Endodermal cell (in vitro differentiated cells): ENCODE measurements around the gene SLC48A1. TPM values are rescaled to one million over a fixed set of nuclear protein-coding genes. Genes with fewer than 3 reads are reported as not detected.

Source experiments
- DNase-seq: peaks from one replicate; pipeline ENCODE4 v3.0.0-alpha.2; 2017
- H3K27ac ChIP-seq: 2 replicates; pipeline ENCODE4 v1.5.1; 2013; ENCODE audit warnings: mild to moderate bottlenecking, low read depth, low read length, moderate library complexity
- H3K27me3 ChIP-seq: 2 replicates; pipeline ENCODE4 v1.6.1; 2013; ENCODE audit warnings: mild to moderate bottlenecking, low read length, moderate library complexity; ENCODE audit not compliant: insufficient read depth, control insufficient read depth, poor library complexity, severe bottlenecking
- H3K36me3 ChIP-seq: 2 replicates; pipeline ENCODE4 v1.7.0; 2013; ENCODE audit warnings: mild to moderate bottlenecking, low read length, moderate library complexity; ENCODE audit not compliant: control insufficient read depth, insufficient read depth
- H3K4me1 ChIP-seq: one replicate; pipeline ENCODE4 v1.7.0; 2013; ENCODE audit warnings: low read length; ENCODE audit not compliant: control insufficient read depth, insufficient read depth
- H3K4me3 ChIP-seq: 2 replicates; pipeline ENCODE4 v1.5.1; 2013; ENCODE audit warnings: mild to moderate bottlenecking, low read length, moderate library complexity
- H3K9ac ChIP-seq: 2 replicates; pipeline ENCODE4 v1.6.1; 2013; ENCODE audit warnings: mild to moderate bottlenecking, low read length, moderate library complexity; ENCODE audit not compliant: poor library complexity, severe bottlenecking; ENCODE audit errors: extremely low read depth
- H3K9me3 ChIP-seq: 2 replicates; pipeline ENCODE4 v1.6.1; 2013; ENCODE audit warnings: mild to moderate bottlenecking, low read length, moderate library complexity; ENCODE audit not compliant: control insufficient read depth
- H3K27ac Mint-ChIP-seq: 2 replicates; pipeline ENCODE4 v1.8.0; 2020; ENCODE audit warnings: mixed read lengths
- H3K27me3 Mint-ChIP-seq: 2 replicates; pipeline ENCODE4 v1.8.0; 2021; ENCODE audit warnings: mild to moderate bottlenecking, mixed read lengths; ENCODE audit not compliant: insufficient read depth
- H3K36me3 Mint-ChIP-seq: 2 replicates; pipeline ENCODE4 v1.8.0; 2020; ENCODE audit warnings: low read depth, mixed read lengths
- H3K4me1 Mint-ChIP-seq: 2 replicates; pipeline ENCODE4 v1.8.0; 2020; ENCODE audit warnings: mixed read lengths
- H3K4me3 Mint-ChIP-seq: 2 replicates; pipeline ENCODE4 v1.8.0; 2020; ENCODE audit warnings: mild to moderate bottlenecking, moderate library complexity, mixed read lengths
- H3K9me3 Mint-ChIP-seq: 2 replicates; pipeline ENCODE4 v1.8.0; 2020; ENCODE audit warnings: mild to moderate bottlenecking, mixed read lengths
- WGBS, 2 experiments: methylation state at CpG; one replicate each; pipeline versions ENCODE4 v1.1.5 to v1.1.7; 2013; ENCODE audit warnings: missing lambda C conversion rate in 2 of 2, mixed read lengths in 1 of 2; ENCODE audit not compliant: insufficient coverage in 1 of 2, insufficient read length in 1 of 2; 5-methylcytosine and 5-hydroxymethylcytosine counted together
- total RNA-seq, 2 donors: library from RNA; stranded (reverse); fragmentation: NEBNext Ultra II Directional in 1 of 2; extraction: Animal tissue kit (Norgen Biotek cat#: 25700) in 1 of 2; gene quantifications; 2 replicates in 1 of 2; 3 replicates in 1 of 2; pipeline ENCODE4 v1.2.1, GENCODE V29; 2021
- TF ChIP-seq, protein P1 (sequence below): fragments of 200-600 bp; sonication (generic); conservative IDR thresholded peaks from 2 replicates; pipeline ENCODE4 v1.5.0; 2021; ENCODE audit warnings: antibody characterized with exemption, mild to moderate bottlenecking

The SLC48A1 gene
- total RNA-seq, 2 donors from 2014 or later = 21.3 to 30.4 TPM

DNA sequence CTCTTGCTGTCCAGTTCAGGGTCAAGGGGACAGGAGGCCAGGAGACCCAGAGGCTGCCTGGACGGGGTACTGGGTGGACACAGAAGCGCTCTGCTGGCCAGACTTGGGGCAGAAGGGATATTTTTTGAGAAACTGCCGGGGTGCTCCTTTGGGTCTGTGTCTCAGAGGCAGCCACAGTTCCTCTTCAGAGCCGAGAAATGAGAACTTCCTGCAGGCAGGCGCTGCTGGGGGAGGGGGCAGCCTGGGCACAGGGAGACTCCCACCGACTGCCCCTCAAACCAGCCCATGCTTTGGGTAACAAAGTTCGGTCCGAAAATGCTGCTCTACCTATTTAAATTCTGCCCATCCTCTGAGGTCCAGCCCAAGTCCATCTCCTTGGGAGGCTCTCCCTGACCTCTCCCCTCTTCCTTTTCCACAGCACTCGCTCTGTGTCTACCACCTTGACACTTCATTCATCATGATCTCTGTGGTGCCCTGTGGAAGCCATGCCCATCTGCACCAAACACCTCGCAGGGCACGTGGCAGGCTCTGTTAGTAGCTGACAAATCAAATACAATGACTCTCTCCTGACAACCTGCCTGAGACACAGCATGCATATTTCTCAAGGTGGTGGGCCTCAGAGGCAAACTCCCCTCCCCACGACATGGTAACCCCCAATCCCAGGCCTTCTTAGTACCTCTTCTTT is 30.3 kb downstream of the SLC48A1 start:
- peaks cover 43% of the 10 kb centered on the region for H3K4me1 Mint-ChIP-seq
- H3K9ac ChIP-seq = no peak overlapping the region
- H3K4me3 ChIP-seq = no peak overlapping the region
- H3K27me3 ChIP-seq = no peaks in the 10 kb centered on the region
- no peaks in the 10 kb centered on the region for H3K9me3 ChIP-seq
- H3K36me3 ChIP-seq = peaks cover 64% of the 10 kb centered on the region
- no peaks in the 10 kb centered on the region for H3K9me3 Mint-ChIP-seq
- H3K4me1 ChIP-seq = peaks cover 14% of the 10 kb centered on the region
- no peak overlapping the region for H3K4me3 Mint-ChIP-seq
- peaks cover 32% of the 10 kb centered on the region for H3K36me3 Mint-ChIP-seq
- 91 to 97% methylated on average over 8 to 12 of the region's 12 CpGs for WGBS, 2 experiments
- TF ChIP-seq, protein P1, sequence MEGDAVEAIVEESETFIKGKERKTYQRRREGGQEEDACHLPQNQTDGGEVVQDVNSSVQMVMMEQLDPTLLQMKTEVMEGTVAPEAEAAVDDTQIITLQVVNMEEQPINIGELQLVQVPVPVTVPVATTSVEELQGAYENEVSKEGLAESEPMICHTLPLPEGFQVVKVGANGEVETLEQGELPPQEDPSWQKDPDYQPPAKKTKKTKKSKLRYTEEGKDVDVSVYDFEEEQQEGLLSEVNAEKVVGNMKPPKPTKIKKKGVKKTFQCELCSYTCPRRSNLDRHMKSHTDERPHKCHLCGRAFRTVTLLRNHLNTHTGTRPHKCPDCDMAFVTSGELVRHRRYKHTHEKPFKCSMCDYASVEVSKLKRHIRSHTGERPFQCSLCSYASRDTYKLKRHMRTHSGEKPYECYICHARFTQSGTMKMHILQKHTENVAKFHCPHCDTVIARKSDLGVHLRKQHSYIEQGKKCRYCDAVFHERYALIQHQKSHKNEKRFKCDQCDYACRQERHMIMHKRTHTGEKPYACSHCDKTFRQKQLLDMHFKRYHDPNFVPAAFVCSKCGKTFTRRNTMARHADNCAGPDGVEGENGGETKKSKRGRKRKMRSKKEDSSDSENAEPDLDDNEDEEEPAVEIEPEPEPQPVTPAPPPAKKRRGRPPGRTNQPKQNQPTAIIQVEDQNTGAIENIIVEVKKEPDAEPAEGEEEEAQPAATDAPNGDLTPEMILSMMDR = no peak
- H3K27me3 Mint-ChIP-seq = no peaks in the 10 kb centered on the region
- peak overlapping the region; percentile 54 for H3K27ac Mint-ChIP-seq
- no peak overlapping the region for H3K27ac ChIP-seq
- DNase-seq = no peak

DNA sequence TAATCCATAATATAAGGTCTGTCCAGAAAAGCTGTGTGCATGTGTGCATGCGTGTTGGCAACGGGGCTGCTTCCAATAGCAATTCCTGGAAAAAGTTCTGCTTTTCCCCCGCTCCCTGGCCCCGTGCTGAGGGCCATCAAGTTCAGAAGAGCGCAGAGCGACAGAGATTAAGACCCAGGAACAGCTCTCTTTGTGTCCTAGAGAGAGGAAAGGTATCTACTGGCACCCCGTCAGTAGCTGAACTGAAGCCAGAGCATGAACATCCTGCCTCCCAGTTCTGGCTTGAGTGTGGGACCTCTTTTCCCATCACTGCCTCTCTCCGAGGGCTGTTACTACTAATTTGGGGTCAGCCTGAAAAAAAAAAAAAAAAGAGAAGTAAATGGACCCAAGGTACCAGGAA is 31.1 kb downstream of the SLC48A1 start:
- H3K36me3 ChIP-seq = peaks cover 56% of the 10 kb centered on the region
- Mint-ChIP-seq H3K4me3 (no peak overlapping the region), H3K36me3 (peaks cover 32% of the 10 kb centered on the region), H3K27ac (peak overlapping the region; percentile 39), H3K27me3 (no peaks in the 10 kb centered on the region), H3K9me3 (no peaks in the 10 kb centered on the region), H3K4me1 (peaks cover 51% of the 10 kb centered on the region)
- H3K9me3 ChIP-seq = no peaks in the 10 kb centered on the region
- H3K27me3 ChIP-seq = no peaks in the 10 kb centered on the region
- WGBS, 2 experiments = 96 to 100% methylated on average over 7 to 8 of the region's 8 CpGs
- no peak overlapping the region for H3K4me3 ChIP-seq
- H3K27ac ChIP-seq = no peak overlapping the region
- TF ChIP-seq, protein P1 = no peak
- no peak for DNase-seq
- H3K9ac ChIP-seq = no peak overlapping the region
- peaks cover 16% of the 10 kb centered on the region for H3K4me1 ChIP-seq

DNA sequence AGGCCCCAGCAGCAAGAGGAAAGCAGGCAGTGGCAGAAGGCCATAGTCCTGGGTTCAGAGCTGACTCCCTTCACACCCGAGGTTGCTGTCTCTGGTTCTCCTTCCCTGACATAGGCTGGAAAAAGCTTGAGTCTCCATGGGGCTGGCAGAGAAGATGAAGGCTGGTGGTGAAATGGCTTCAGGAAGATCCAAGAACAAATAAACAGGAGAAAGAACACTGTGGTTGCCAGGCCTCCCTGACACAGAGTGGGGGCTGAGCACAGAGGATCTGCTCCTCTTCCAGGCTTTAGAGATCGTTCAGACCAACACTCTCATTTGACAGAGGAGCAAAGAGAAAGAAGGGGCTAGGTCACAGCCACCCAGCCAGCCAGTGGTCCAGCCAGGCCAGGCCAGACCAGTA is 32.4 kb downstream of the SLC48A1 start:
- H3K9me3 ChIP-seq = no peaks in the 10 kb centered on the region
- H3K4me3 ChIP-seq = no peak overlapping the region
- H3K4me1 ChIP-seq = peaks cover 16% of the 10 kb centered on the region
- 63 to 89% methylated on average over 1 to 2 of the region's 2 CpGs for WGBS, 2 experiments
- H3K36me3 Mint-ChIP-seq = peaks cover 32% of the 10 kb centered on the region
- no peak for DNase-seq
- H3K27me3 ChIP-seq = no peaks in the 10 kb centered on the region
- H3K9ac ChIP-seq = no peak overlapping the region
- H3K27me3 Mint-ChIP-seq = no peaks in the 10 kb centered on the region
- no peaks in the 10 kb centered on the region for H3K9me3 Mint-ChIP-seq
- no peak overlapping the region for H3K4me3 Mint-ChIP-seq
- peaks cover 53% of the 10 kb centered on the region for H3K36me3 ChIP-seq
- peaks cover 52% of the 10 kb centered on the region for H3K4me1 Mint-ChIP-seq
- TF ChIP-seq, protein P1 = no peak
- H3K27ac ChIP-seq = no peak overlapping the region
- peak overlapping the region; percentile 39 for H3K27ac Mint-ChIP-seq
